Measurements from ENCODE around the gene KRT76. TPM values are rescaled to one million over a fixed set of nuclear protein-coding genes. Genes with fewer than 3 reads are reported as not detected.

Gene KRT76
- total RNA-seq = not detected in 2 replicates

- intact Hi-C loops (cut with micrococcal nuclease) = no loop called here
- peaks cover 17% of the 10 kb centered on the region for H3K27me3 Mint-ChIP-seq (ENCODE audit: low read depth)
- H3K9me3 Mint-ChIP-seq = no peaks in the 10 kb centered on the region
- no peak for DNase-seq (ENCODE audit: low spot score)
- H3K36me3 Mint-ChIP-seq (ENCODE audit: low read depth) = no peaks in the 10 kb centered on the region
- no peak within 1 kb of the TSS for H3K27ac Mint-ChIP-seq
- no peaks in the 10 kb centered on the region for H3K4me1 Mint-ChIP-seq (ENCODE audit: low read depth)
- H3K4me3 Mint-ChIP-seq (ENCODE audit: low read depth) = no peak within 1 kb of the TSS
Measured at GRCh38 chr12:52776913-52777395, at the start of gene KRT76. TSS of gene KRT76 (minus strand) at chr12:52777345. CDS start at chr12:52777291, 54 bp downstream.

- no peak overlapping the region for H3K27ac Mint-ChIP-seq
- H3K4me1 Mint-ChIP-seq (ENCODE audit: low read depth) = peaks cover 7% of the 10 kb centered on the region
- no peaks in the 10 kb centered on the region for H3K9me3 Mint-ChIP-seq
- peaks cover 2% of the 10 kb centered on the region for H3K27me3 Mint-ChIP-seq (ENCODE audit: low read depth)
- H3K4me3 Mint-ChIP-seq (ENCODE audit: low read depth) = no peak overlapping the region
- no peaks in the 10 kb centered on the region for H3K36me3 Mint-ChIP-seq (ENCODE audit: low read depth)
- intact Hi-C loops (cut with micrococcal nuclease) = no loop called here
- DNase-seq (ENCODE audit: low spot score) = no peak
Measured at GRCh38 chr12:52825961-52826360, 48.8 kb upstream of the KRT76 start.

GRCh38 chr12:52824741-52825410 lies 47.7 kb upstream of the KRT76 start:
- H3K27ac Mint-ChIP-seq = no peak overlapping the region
- H3K4me3 Mint-ChIP-seq (ENCODE audit: low read depth) = no peak overlapping the region
- H3K27me3 Mint-ChIP-seq (ENCODE audit: low read depth) = peaks cover 2% of the 10 kb centered on the region
- DNase-seq (ENCODE audit: low spot score) = no peak
- H3K9me3 Mint-ChIP-seq = no peaks in the 10 kb centered on the region
- H3K4me1 Mint-ChIP-seq (ENCODE audit: low read depth) = peaks cover 7% of the 10 kb centered on the region
- H3K36me3 Mint-ChIP-seq (ENCODE audit: low read depth) = no peaks in the 10 kb centered on the region
- intact Hi-C loops (cut with micrococcal nuclease) = no loop called here

GRCh38 chr12:52823761-52824450 lies 46.8 kb upstream of the KRT76 start:
- Mint-ChIP-seq H3K4me3 (ENCODE audit: low read depth) (no peak overlapping the region), H3K4me1 (ENCODE audit: low read depth) (peaks cover 5% of the 10 kb centered on the region), H3K36me3 (ENCODE audit: low read depth) (no peaks in the 10 kb centered on the region), H3K27ac (no peak overlapping the region), H3K27me3 (ENCODE audit: low read depth) (peaks cover 2% of the 10 kb centered on the region), H3K9me3 (no peaks in the 10 kb centered on the region)
- no peak for DNase-seq (ENCODE audit: low spot score)
- intact Hi-C loops (cut with micrococcal nuclease) = no loop called here

DNA sequence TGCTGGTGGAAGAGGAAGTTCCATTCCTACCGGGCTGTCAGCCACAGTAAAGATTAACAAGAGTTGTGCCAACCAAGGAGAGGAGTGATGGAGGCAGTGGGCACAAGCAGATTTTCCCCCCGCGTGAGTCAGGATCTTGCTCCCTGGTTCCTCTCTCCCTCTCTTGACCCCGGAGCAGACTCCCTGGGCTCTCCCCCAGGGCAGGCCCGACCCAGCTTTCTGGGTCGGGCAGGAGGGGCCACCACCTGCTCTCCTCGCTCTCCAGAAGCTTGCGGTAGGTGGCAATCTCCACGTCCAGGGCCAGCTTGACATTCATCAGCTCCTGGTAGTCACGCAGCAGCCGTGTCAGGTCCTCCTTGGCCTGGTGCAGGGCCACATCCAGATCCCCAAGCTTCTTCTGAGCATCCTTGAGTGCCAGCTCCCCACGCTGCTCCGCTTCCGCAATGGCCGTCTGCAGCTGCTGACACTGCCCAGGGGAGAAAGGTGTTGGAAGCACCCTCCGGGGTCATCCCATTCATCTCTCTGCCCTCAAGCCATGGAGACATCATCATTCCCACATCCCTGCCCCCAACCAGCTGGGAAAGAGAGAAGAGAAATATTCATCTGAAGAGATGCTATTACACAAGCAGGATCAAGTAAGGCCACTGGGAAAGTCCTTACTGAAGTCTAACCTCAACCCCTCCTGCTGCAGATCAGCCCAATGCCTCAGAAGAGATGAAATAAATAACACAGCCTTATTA lies 45.8 kb upstream of the KRT76 start:
- H3K27ac Mint-ChIP-seq = no peak overlapping the region
- intact Hi-C loops (cut with micrococcal nuclease) = no loop called here

DNA sequence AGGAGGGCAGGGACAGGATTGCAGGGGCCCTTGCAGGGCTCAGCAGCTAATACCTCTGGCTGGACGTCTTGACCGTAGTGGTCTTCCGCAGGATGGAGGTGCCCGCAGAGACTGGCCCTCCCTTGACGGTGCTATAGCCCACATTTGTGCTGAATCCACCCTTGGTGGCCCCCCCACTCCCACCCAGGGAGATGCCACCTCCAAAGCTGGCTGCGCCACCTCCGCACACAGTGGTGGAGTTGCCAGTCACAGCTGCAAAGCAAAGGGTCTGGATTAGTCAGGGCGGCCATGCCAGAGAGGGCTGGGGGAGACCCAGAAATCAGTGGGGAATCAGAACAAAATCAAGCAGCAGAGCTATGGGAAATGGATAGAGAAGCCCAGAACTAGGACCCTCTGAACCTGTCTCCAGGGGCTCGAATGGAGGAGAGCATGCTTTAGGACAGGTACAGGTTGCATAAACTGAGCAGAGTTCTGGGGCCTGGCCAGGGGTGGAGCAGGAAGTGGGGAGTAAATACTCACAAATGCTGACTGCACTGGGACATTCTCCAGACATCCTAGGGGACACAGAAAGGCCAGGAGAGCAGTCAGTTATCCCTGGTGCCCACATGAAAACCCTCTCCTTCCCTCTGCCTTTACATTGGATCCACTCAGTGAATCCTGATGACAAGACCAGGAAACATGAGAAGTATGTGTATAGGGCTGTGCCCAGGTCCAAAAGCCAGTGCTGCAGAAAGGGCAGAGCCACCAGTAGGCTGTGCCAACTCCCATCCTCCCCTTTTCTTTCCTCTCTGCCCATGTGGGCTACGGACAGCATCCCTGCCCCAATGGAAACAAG lies 44.9 kb upstream of the KRT76 start:
- Mint-ChIP-seq H3K27ac (no peak overlapping the region), H3K4me3 (ENCODE audit: low read depth) (no peak overlapping the region), H3K9me3 (no peaks in the 10 kb centered on the region), H3K36me3 (ENCODE audit: low read depth) (no peaks in the 10 kb centered on the region), H3K27me3 (ENCODE audit: low read depth) (peaks cover 2% of the 10 kb centered on the region), H3K4me1 (ENCODE audit: low read depth) (peaks cover 6% of the 10 kb centered on the region)
- intact Hi-C loops (cut with micrococcal nuclease) = no loop called here
- DNase-seq (ENCODE audit: low spot score) = no peak

More for the DNA sequence above, 45.8 kb upstream of the KRT76 start:
- Mint-ChIP-seq H3K4me1 (ENCODE audit: low read depth) (no peaks in the 10 kb centered on the region), H3K27me3 (ENCODE audit: low read depth) (peaks cover 2% of the 10 kb centered on the region), H3K9me3 (no peaks in the 10 kb centered on the region), H3K4me3 (ENCODE audit: low read depth) (no peak overlapping the region), H3K36me3 (ENCODE audit: low read depth) (no peaks in the 10 kb centered on the region)
- no peak for DNase-seq (ENCODE audit: low spot score)

DNA sequence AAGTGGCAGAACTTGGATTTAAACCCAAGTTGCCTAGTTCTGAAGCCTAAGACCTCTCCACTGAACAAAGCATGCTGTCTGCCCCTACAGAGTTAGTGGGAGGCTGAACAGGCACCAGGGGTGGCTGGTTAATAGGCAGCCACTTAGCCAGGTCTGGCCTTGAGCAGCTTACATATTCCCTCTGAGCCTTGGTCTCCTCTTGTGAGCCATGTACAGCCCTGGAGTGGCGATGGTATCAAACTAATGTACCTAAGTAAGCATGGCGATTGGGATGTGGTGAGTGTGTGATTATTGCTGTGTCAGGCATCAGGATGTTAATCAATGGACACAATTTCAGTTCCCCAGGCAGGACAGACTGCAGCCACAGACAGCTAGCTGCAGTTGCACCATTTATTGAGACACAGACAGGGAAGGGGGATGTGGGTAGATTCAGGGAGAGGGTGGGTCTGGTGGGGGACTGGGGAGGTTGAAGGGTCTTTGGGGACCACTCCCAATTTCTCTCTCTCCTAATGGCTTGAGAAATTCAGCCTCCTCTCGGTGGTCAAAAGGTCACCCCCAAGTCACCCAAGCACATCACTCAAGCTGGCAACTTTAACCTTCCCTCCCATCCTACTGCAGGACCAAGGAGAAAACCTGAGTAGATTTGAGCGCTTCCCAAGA lies 44.1 kb upstream of the KRT76 start:
- H3K9me3 Mint-ChIP-seq = no peaks in the 10 kb centered on the region
- H3K4me1 Mint-ChIP-seq (ENCODE audit: low read depth) = peaks cover 6% of the 10 kb centered on the region
- no peak overlapping the region for H3K27ac Mint-ChIP-seq
- no peak for DNase-seq (ENCODE audit: low spot score)
- no peaks in the 10 kb centered on the region for H3K36me3 Mint-ChIP-seq (ENCODE audit: low read depth)
- H3K27me3 Mint-ChIP-seq (ENCODE audit: low read depth) = peaks cover 2% of the 10 kb centered on the region
- intact Hi-C loops (cut with micrococcal nuclease) = no loop called here
- no peak overlapping the region for H3K4me3 Mint-ChIP-seq (ENCODE audit: low read depth)

- Mint-ChIP-seq H3K36me3 (ENCODE audit: low read depth) (no peaks in the 10 kb centered on the region), H3K9me3 (no peaks in the 10 kb centered on the region), H3K4me3 (ENCODE audit: low read depth) (no peak overlapping the region), H3K27me3 (ENCODE audit: low read depth) (peaks cover 2% of the 10 kb centered on the region), H3K4me1 (ENCODE audit: low read depth) (peaks cover 6% of the 10 kb centered on the region), H3K27ac (no peak overlapping the region)
- intact Hi-C loops (cut with micrococcal nuclease) = no loop called here
- no peak for DNase-seq (ENCODE audit: low spot score)
Measured at GRCh38 chr12:52820521-52820920, 43.4 kb upstream of the KRT76 start.

DNA sequence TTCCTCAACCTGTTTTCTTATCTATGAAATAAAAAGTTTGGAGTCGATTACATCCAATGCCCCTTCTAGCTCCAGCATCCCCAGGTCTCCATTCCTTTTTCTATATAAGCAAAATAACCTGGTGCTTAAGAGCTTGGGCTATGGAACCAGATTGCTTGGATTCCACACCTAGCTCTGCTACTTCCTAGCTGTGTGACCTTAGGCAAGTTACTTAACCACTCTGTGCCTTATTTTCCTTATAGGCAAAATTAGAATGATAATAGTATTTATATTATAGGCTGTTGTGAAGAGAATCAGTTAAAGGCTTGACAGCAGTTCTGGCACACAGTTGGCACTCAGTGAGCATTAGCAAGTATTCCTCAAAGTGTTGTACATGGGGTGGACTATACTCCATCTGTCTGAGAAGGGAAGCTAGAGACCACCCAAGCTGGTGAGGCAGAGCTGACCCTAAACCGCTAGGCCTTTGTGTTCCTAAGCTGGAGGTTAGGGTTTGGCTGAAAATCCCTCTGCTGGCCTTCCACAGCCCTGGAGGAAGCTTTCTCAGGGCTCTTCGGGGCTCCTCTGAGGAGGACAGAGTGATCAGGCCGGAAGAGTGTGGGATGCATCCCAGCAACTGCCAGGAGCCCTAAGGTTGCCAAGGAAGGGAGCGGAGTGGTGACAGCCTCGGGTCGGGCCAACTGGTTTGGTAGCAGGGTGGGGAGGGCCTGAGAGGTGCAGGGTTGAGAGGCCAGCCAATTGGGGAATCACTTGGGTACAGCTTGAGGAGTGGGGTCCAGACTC lies 42.8 kb upstream of the KRT76 start:
- Mint-ChIP-seq H3K4me1 (ENCODE audit: low read depth) (peaks cover 6% of the 10 kb centered on the region), H3K36me3 (ENCODE audit: low read depth) (no peaks in the 10 kb centered on the region), H3K27me3 (ENCODE audit: low read depth) (peaks cover 2% of the 10 kb centered on the region), H3K27ac (no peak overlapping the region), H3K4me3 (ENCODE audit: low read depth) (no peak overlapping the region), H3K9me3 (no peaks in the 10 kb centered on the region)
- no peak for DNase-seq (ENCODE audit: low spot score)
- intact Hi-C loops (cut with micrococcal nuclease) = no loop called here

DNA sequence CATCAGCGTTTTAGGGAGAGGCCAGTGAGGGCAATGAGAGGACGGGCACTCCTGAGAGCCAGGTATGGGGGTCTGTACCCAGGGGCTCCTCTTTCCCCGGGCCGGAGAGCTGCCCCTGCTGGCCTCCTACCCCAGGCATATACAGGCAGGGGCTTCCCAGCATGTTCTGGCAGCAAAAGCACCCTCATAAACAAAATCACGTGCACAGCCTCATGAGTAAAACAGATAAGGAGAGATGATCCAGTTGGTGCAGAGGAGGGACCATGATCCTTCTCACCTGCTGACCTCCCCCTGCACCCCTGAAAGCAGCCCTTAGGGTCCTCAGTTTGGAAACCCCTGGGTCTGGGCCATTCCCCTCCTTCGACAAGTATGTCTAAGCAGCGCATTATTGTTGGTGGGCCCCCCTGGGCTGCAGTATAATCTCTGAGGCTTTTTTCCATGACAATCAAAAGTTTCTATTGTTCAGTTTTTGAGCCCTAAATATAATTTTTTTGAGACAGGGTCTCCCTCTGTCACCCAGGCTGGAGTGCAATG lies 41.8 kb upstream of the KRT76 start:
- H3K4me3 Mint-ChIP-seq (ENCODE audit: low read depth) = no peak overlapping the region
- H3K36me3 Mint-ChIP-seq (ENCODE audit: low read depth) = no peaks in the 10 kb centered on the region
- no peak overlapping the region for H3K27ac Mint-ChIP-seq
- H3K4me1 Mint-ChIP-seq (ENCODE audit: low read depth) = peaks cover 6% of the 10 kb centered on the region
- no peak for DNase-seq (ENCODE audit: low spot score)
- no peaks in the 10 kb centered on the region for H3K9me3 Mint-ChIP-seq
- peaks cover 2% of the 10 kb centered on the region for H3K27me3 Mint-ChIP-seq (ENCODE audit: low read depth)
- intact Hi-C loops (cut with micrococcal nuclease) = no loop called here

DNA sequence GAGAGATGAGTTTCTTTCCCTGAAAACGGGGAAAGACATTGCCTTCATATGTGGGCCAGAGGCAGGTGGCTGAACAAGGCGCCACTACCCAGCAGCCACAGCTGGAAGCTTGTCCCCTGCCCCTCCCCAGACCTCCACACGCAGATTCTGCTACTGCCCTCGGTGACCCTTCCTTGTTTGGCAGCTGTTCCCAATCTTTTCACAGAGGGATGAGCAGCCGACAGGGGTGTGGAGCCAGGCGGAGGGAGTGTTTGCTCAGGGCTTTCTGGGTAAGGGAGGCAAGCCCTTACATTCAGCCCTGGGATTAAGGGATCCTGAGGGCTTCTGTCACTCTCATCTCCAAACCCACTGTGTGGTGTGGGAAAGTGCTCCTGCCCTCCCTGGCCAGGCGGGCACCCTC lies 41.2 kb upstream of the KRT76 start:
- Mint-ChIP-seq H3K4me3 (ENCODE audit: low read depth) (no peak overlapping the region), H3K27ac (no peak overlapping the region), H3K4me1 (ENCODE audit: low read depth) (peaks cover 6% of the 10 kb centered on the region), H3K27me3 (ENCODE audit: low read depth) (peaks cover 2% of the 10 kb centered on the region), H3K36me3 (ENCODE audit: low read depth) (no peaks in the 10 kb centered on the region), H3K9me3 (no peaks in the 10 kb centered on the region)
- intact Hi-C loops (cut with micrococcal nuclease) = no loop called here
- DNase-seq (ENCODE audit: low spot score) = no peak
